ENCODE measurements around the gene RCL1.
"Not testable (repeated sequence)": the region's sequence is repeated elsewhere in the genome, so short reads cannot be mapped to it uniquely, and the experiment has no call there.

The RCL1 gene, protein sequence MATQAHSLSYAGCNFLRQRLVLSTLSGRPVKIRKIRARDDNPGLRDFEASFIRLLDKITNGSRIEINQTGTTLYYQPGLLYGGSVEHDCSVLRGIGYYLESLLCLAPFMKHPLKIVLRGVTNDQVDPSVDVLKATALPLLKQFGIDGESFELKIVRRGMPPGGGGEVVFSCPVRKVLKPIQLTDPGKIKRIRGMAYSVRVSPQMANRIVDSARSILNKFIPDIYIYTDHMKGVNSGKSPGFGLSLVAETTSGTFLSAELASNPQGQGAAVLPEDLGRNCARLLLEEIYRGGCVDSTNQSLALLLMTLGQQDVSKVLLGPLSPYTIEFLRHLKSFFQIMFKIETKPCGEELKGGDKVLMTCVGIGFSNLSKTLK

DNA sequence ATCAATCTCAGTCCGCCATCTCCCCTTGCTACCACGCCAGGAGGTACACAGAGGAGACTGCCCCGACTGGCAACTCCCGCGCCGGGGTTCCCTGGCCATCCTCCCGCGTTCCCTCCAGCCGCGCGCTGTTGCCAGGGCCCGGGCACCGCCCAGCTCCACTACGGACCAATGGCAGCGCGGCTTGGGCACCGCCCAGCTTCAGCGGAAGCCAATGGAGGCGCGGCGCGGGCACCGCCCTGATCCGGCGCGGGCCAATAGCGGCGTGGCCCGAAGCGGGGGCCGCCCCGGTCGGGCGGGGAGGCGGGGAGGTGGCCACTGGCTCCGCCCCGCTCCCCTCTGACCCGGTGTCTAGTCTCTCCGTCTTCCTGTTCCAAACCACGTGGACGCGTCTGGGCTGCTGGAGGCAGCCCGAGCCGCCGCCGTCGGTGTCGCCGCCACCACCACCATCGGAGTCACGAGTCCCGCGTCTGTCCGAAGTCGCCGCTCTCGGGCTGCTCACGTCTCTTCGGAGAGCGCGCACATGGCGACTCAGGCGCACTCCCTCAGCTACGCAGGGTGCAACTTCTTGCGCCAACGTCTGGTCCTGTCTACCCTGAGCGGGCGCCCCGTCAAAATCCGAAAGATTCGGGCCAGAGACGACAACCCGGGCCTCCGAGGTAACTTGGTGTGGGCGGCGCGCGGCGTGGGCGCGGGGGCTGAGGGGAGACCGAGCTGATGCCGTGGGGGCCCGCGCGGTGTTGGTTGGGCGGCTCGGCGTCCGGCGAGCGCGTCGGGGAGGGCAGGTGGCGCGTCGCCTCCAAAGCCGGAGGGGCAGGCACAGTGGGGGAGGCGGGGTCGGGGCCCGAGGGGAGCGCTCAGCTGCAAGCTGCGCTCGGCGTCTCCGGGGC, at the start of gene RCL1:
RCL1 (plus strand) TSS at position 373 of the 887 bp plus-strand sequence; CDS start at position 521, 148 bp downstream.
- Mint-ChIP-seq H3K4me3 (peak within 1 kb of the TSS; percentile 95), H3K4me1 (ENCODE audit: low read depth) (peaks cover 35% of the 10 kb centered on the region), H3K36me3 (ENCODE audit: low read depth) (peaks cover 4% of the 10 kb centered on the region), H3K9me3 (no peaks in the 10 kb centered on the region), H3K27ac (peak within 1 kb of the TSS; percentile 90), H3K27me3 (ENCODE audit: low read depth) (peaks cover 2% of the 10 kb centered on the region)
- peak; percentile 99 for DNase-seq (ENCODE audit: low spot score)

- Mint-ChIP-seq H3K27me3 (ENCODE audit: low read depth) (no peaks in the 10 kb centered on the region), H3K4me3 (peak overlapping the region; percentile 3)
- no peak for DNase-seq (ENCODE audit: low spot score)
These were observed 49.4 kb upstream of the RCL1 start for GRCh38 chr9:4743131-4743875.

GRCh38 chr9:4746278-4747030, 46.3 kb upstream of the RCL1 start:
- H3K4me3 Mint-ChIP-seq = no peak overlapping the region
- no peaks in the 10 kb centered on the region for H3K9me3 Mint-ChIP-seq
- H3K36me3 Mint-ChIP-seq (ENCODE audit: low read depth) = no peaks in the 10 kb centered on the region
- DNase-seq (ENCODE audit: low spot score) = no peak
- H3K27me3 Mint-ChIP-seq (ENCODE audit: low read depth) = no peaks in the 10 kb centered on the region
- H3K27ac Mint-ChIP-seq = no peak overlapping the region
- peaks cover 7% of the 10 kb centered on the region for H3K4me1 Mint-ChIP-seq (ENCODE audit: low read depth)

More at GRCh38 chr9:4743131-4743875, 49.4 kb upstream of the RCL1 start:
- Mint-ChIP-seq H3K9me3 (no peaks in the 10 kb centered on the region), H3K27ac (no peak overlapping the region), H3K4me1 (ENCODE audit: low read depth) (peaks cover 21% of the 10 kb centered on the region), H3K36me3 (ENCODE audit: low read depth) (no peaks in the 10 kb centered on the region)

GRCh38 chr9:4748612-4749011, 44.1 kb upstream of the RCL1 start:
- no peaks in the 10 kb centered on the region for H3K36me3 Mint-ChIP-seq (ENCODE audit: low read depth)
- H3K9me3 Mint-ChIP-seq = no peaks in the 10 kb centered on the region
- no peaks in the 10 kb centered on the region for H3K4me1 Mint-ChIP-seq (ENCODE audit: low read depth)
- no peak for DNase-seq (ENCODE audit: low spot score)
- H3K4me3 Mint-ChIP-seq = no peak overlapping the region
- no peak overlapping the region for H3K27ac Mint-ChIP-seq
- H3K27me3 Mint-ChIP-seq (ENCODE audit: low read depth) = peaks cover 4% of the 10 kb centered on the region

DNA sequence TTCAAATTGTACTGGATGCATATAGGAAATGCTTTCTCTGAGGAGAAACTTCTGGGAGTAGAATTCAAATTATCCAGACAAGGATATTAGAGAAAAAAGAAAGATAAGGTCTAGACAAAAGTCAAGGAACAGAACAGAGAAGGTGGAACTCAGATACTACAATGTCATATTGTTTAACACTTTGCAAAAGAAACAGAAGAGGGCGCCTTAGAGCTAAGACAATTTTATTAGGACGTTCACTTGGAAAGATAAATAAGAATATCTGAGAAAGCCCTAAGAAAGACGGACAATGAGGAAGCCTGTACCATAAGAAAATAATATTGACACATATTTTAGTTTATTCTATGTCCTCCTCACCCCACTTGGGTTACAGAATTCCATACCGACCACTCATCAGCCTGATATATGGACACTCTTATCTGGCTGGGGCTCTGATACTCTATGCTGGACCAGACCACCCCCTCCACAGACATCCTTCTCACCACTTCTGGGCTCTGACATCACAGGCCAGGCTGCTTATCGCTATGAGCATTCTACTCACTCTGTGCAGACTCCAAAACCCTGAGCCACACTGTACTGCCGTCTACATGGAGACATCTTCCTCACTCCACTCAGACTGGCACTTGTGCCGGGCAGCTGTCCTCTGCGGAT, 42.6 kb upstream of the RCL1 start:
- Mint-ChIP-seq H3K9me3 (no peaks in the 10 kb centered on the region), H3K36me3 (ENCODE audit: low read depth) (no peaks in the 10 kb centered on the region), H3K4me3 (no peak overlapping the region), H3K27me3 (ENCODE audit: low read depth) (peaks cover 7% of the 10 kb centered on the region), H3K27ac (no peak overlapping the region), H3K4me1 (ENCODE audit: low read depth) (peaks cover 2% of the 10 kb centered on the region)
- DNase-seq (ENCODE audit: low spot score) = no peak

DNA sequence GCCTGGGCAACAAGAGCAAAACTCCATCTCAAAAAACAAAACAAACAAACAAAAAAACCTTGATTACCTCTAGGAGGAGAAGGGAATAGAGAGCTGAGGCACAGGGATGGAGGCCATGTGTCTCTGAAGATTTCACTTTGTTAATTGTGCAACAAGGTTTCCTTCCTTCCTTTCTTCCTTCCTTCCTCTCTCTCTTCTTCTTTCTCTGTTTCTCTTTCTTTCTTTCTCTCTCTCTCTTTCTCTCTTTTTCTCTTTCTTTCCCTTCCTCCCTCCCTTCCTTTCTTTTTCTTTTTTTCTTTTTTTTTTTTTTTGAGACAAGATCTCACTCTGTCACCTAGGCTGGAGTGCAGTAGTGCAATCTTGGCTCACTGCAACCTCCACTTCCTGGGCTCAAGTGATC, 38.2 kb upstream of the RCL1 start:
- H3K36me3 Mint-ChIP-seq (ENCODE audit: low read depth); H3K9me3 Mint-ChIP-seq; H3K4me3 Mint-ChIP-seq; H3K4me1 Mint-ChIP-seq (ENCODE audit: low read depth); H3K27ac Mint-ChIP-seq; DNase-seq (ENCODE audit: low spot score): not testable (repeated sequence)
- peaks cover 16% of the 10 kb centered on the region for H3K27me3 Mint-ChIP-seq (ENCODE audit: low read depth)

DNA sequence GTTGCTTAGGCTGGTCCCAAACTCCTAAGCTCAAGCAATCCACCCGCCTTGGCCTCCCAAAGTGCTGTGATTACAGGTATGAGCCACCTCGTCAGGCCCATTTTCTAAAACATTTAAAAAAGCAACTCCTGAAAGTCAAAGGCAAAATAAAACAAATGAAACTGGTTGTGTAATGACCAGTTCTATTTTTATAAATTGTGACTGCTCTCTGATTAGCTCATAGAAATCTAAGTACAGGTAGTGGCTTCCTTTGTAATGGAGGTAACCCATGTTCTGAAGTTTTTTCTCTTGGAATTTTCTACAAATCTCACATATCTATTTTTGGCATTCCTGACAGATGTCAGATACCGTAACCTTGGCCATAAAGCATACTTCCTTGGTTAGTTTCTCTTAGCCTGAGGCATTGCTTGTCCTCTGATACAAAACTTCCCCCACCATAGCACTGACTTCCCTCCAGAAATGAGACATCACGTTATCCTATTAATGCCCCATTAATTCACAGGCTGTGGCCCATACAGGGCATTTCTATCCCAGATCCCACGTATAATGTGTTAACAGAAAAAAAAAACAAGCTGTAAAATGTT, 37.6 kb upstream of the RCL1 start:
- Mint-ChIP-seq H3K4me1 (ENCODE audit: low read depth) (peaks cover 2% of the 10 kb centered on the region), H3K36me3 (ENCODE audit: low read depth) (no peaks in the 10 kb centered on the region), H3K27me3 (ENCODE audit: low read depth) (peaks cover 16% of the 10 kb centered on the region), H3K27ac (no peak overlapping the region), H3K4me3 (no peak overlapping the region), H3K9me3 (no peaks in the 10 kb centered on the region)
- no peak for DNase-seq (ENCODE audit: low spot score)

- Mint-ChIP-seq H3K4me1 (ENCODE audit: low read depth) (peaks cover 2% of the 10 kb centered on the region), H3K4me3 (no peak overlapping the region), H3K36me3 (ENCODE audit: low read depth) (no peaks in the 10 kb centered on the region), H3K27ac (no peak overlapping the region), H3K9me3 (no peaks in the 10 kb centered on the region), H3K27me3 (ENCODE audit: low read depth) (peaks cover 16% of the 10 kb centered on the region)
- DNase-seq (ENCODE audit: low spot score) = no peak
These were observed 36.3 kb upstream of the RCL1 start for GRCh38 chr9:4756420-4756819.

DNA sequence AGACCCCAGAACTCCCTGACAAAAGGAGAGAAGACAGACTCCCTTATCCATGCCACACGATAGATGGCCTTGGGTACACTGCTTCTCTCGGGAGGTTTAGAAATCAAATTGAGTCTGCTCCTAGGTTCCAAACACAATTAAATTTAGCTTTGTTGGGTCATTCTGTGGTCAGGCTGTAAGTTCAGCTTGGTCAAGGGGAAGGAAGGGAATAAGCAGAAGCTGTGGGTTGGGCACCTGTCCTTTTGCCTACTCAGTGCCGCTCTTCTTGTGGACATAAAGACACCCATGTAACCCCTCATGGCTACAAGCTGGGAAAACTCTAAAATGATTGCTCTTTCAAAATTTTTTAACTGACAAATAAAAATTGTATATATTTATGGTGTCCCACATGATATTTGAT, 32.6 kb upstream of the RCL1 start:
- no peaks in the 10 kb centered on the region for H3K36me3 Mint-ChIP-seq (ENCODE audit: low read depth)
- no peak overlapping the region for H3K4me3 Mint-ChIP-seq
- peaks cover 15% of the 10 kb centered on the region for H3K4me1 Mint-ChIP-seq (ENCODE audit: low read depth)
- no peaks in the 10 kb centered on the region for H3K9me3 Mint-ChIP-seq
- peaks cover 9% of the 10 kb centered on the region for H3K27me3 Mint-ChIP-seq (ENCODE audit: low read depth)
- H3K27ac Mint-ChIP-seq = no peak overlapping the region
- no peak for DNase-seq (ENCODE audit: low spot score)

- Mint-ChIP-seq H3K36me3 (ENCODE audit: low read depth) (no peaks in the 10 kb centered on the region), H3K9me3 (no peaks in the 10 kb centered on the region), H3K4me3 (peak overlapping the region; percentile 71), H3K4me1 (ENCODE audit: low read depth) (peaks cover 15% of the 10 kb centered on the region), H3K27me3 (ENCODE audit: low read depth) (peaks cover 5% of the 10 kb centered on the region), H3K27ac (peak overlapping the region; percentile 66)
- DNase-seq (ENCODE audit: low spot score) = peak; percentile 69
These were observed 30.4 kb upstream of the RCL1 start for GRCh38 chr9:4762108-4762885.

GRCh38 chr9:4762886-4763541, 29.7 kb upstream of the RCL1 start:
- Mint-ChIP-seq H3K27me3 (ENCODE audit: low read depth) (peaks cover 5% of the 10 kb centered on the region), H3K27ac (peak overlapping the region; percentile 66), H3K4me3 (peak overlapping the region; percentile 71), H3K9me3 (no peaks in the 10 kb centered on the region), H3K4me1 (ENCODE audit: low read depth) (peaks cover 15% of the 10 kb centered on the region), H3K36me3 (ENCODE audit: low read depth) (no peaks in the 10 kb centered on the region)
- no peak for DNase-seq (ENCODE audit: low spot score)

GRCh38 chr9:4764033-4764432, 28.7 kb upstream of the RCL1 start:
- no peak for DNase-seq (ENCODE audit: low spot score)
- H3K27me3 Mint-ChIP-seq (ENCODE audit: low read depth) = peaks cover 2% of the 10 kb centered on the region
- H3K4me3 Mint-ChIP-seq = no peak overlapping the region
- no peaks in the 10 kb centered on the region for H3K9me3 Mint-ChIP-seq
- H3K36me3 Mint-ChIP-seq (ENCODE audit: low read depth) = no peaks in the 10 kb centered on the region
- H3K4me1 Mint-ChIP-seq (ENCODE audit: low read depth) = peaks cover 18% of the 10 kb centered on the region
- H3K27ac Mint-ChIP-seq = no peak overlapping the region
